Panc1 (cell line): ENCODE results near the gene CACNA2D3. TPM values are rescaled to one million over a fixed set of nuclear protein-coding genes. Genes with fewer than 3 reads are reported as not detected.

Experiments
- ATAC-seq: fragments of 200-7000 bp; cut with Tn5 transposase; 2 replicates; pipeline ENCODE4 v1.9.1; 2020; ENCODE audit warnings: mild to moderate bottlenecking, moderate library complexity
- BruUV-seq: library from RNA; stranded (reverse); fragments of 400-500 nt; replicated peaks from 2 replicates; lab custom pipeline; 2021; lab: Mats Ljungman, UMichigan
- CTCF ChIA-PET: fragments of 300-600 bp; sonication (Branson Sonifier 250); formaldehyde crosslinking; loops from one replicate; lab custom pipeline; 2022; ENCODE audit warnings: antibody characterized with exemption; lab: Charles Lee
- POLR2A ChIA-PET: fragments of 300-600 bp; sonication (Branson Sonifier 250); formaldehyde crosslinking; loops from one replicate; lab custom pipeline; 2022; ENCODE audit warnings: antibody characterized with exemption; lab: Charles Lee
- DNase-seq: peaks from one replicate; pipeline ENCODE4 v3.0.0-alpha.2; 2010; ENCODE audit warnings: low read depth, low spot score
- H3K27ac ChIP-seq: 2 replicates; pipeline ENCODE4 v1.5.1; 2011; ENCODE audit warnings: mild to moderate bottlenecking, low read length, inconsistent platforms
- H3K27me3 ChIP-seq: fragments of 200-500 bp; sonication (Bioruptor generic); 2 replicates; pipeline ENCODE4 v1.6.0; 2014; ENCODE audit warnings: low read length, inconsistent platforms; ENCODE audit not compliant: control insufficient read depth, insufficient read depth
- H3K36me3 ChIP-seq: fragments of 200-500 bp; sonication (Bioruptor generic); 2 replicates; pipeline ENCODE4 v1.5.1; 2014; ENCODE audit warnings: inconsistent platforms, mild to moderate bottlenecking, low read length, moderate library complexity; ENCODE audit not compliant: control insufficient read depth, insufficient read depth
- H3K4me1 ChIP-seq: 2 replicates; pipeline ENCODE4 v1.5.1; 2011; ENCODE audit warnings: inconsistent platforms, mild to moderate bottlenecking, low read length, moderate library complexity; ENCODE audit not compliant: control insufficient read depth, insufficient read depth
- H3K4me3 ChIP-seq, 2 experiments: 2 replicates each; pipeline ENCODE4 v1.5.1; 2011 to 2012; ENCODE audit warnings: low read depth in 2 of 2, low read length in 2 of 2, mild to moderate bottlenecking in 2 of 2, inconsistent platforms in 1 of 2, moderate library complexity in 1 of 2
- H3K9me3 ChIP-seq: fragments of 200-500 bp; sonication (Bioruptor generic); 2 replicates; pipeline ENCODE4 v1.5.1; 2014; ENCODE audit warnings: low read depth, mild to moderate bottlenecking, inconsistent platforms, low read length, moderate library complexity; ENCODE audit not compliant: control insufficient read depth, insufficient read depth
- CTCF ChIP-seq: fragments of 450-650 bp; IDR thresholded peaks from 2 replicates; pipeline ENCODE4 v1.5.1; 2017; ENCODE audit warnings: mild to moderate bottlenecking
- POLR2AphosphoS5 ChIP-seq: IDR thresholded peaks from 2 replicates; pipeline ENCODE4 v1.6.1; 2012; ENCODE audit warnings: mild to moderate bottlenecking, low read depth, low read length, moderate library complexity
- REST ChIP-seq, 2 experiments: IDR thresholded peaks; 2 replicates each; pipeline ENCODE4 v1.6.1; 2011 to 2012; ENCODE audit warnings: low read depth in 2 of 2, control low read depth in 1 of 2, low read length in 1 of 2, mild to moderate bottlenecking in 1 of 2, moderate library complexity in 1 of 2; ENCODE audit not compliant: insufficient read depth in 1 of 2
- SIN3A ChIP-seq: IDR thresholded peaks from 2 replicates; pipeline ENCODE4 v1.6.1; 2012; ENCODE audit warnings: low read depth, mild to moderate bottlenecking, low read length, moderate library complexity, borderline replicate concordance; ENCODE audit not compliant: insufficient read depth
- TCF7L2 ChIP-seq: IDR thresholded peaks from 2 replicates; pipeline ENCODE4 v1.6.1; 2011; ENCODE audit warnings: mild to moderate bottlenecking, low read depth, low read length, inconsistent platforms
- in situ Hi-C: cut with HindIII; loops from 2 replicates; pipeline ENCODE4 v1.10.0; 2016; ENCODE audit warnings: low sequenced_read_pairs, low pct_unique_long_range_greater_than_20kb
- intact Hi-C: fragments of 100-400 bp; cut with micrococcal nuclease; formaldehyde crosslinking; loops from one replicate; pipeline ENCODE4 v1.10.0; 2022; ENCODE audit not compliant: unreplicated experiment
- total RNA-seq: library from RNA; stranded (reverse); gene quantifications from one replicate; pipeline ENCODE4 v1.2.1, GENCODE V29; 2021; ENCODE audit not compliant: unreplicated experiment

The CACNA2D3 gene
- total RNA-seq, 1 experiment from 2014 or later: 0.41 TPM

GRCh38 chr3:54746722-54747121 lies 624.4 kb downstream of the CACNA2D3 start:
- H3K36me3 ChIP-seq: no peaks in the 10 kb centered on the region

DNA sequence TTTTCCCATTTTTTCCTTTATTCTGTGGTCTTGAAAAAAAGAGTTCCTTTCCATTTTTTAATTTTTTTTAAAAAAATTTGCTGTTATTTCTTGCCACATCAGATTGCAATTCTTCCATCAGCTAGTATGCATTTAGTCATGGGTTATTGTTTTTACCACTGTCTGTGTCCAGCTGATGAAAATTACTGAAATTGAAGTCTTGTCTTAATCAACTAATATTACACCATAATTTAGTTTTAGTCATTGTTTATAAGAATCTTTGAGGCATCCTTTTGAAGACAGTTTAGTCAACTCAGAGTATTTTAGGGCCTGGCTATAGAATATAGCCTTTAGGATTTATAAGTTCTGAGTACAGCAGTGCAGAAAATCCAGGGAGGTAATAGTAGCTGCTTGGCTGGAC lies 633.4 kb downstream of the CACNA2D3 start:
- no peaks in the 10 kb centered on the region for H3K27me3 ChIP-seq
- TF ChIP-seq POLR2AphosphoS5 (no peak), TCF7L2 (no peak), CTCF (no peak), SIN3A (no peak), REST (IDR thresholded peaks at IDR 0.05; ENCODE audit: insufficient read depth in 1 of 2, low read depth in 2 of 2, low read length in 1 of 2) (no peak)
- POLR2A ChIA-PET: no interaction called here
- H3K4me1 ChIP-seq: no peaks in the 10 kb centered on the region
- ATAC-seq (no peak), DNase-seq (no peak)
- no TSS peak for BruUV-seq
- no peak overlapping the region for H3K4me3 ChIP-seq
- H3K27ac ChIP-seq: no peak overlapping the region
- intact Hi-C loops (no loop called here), in situ Hi-C loops (no loop called here)
- H3K36me3 ChIP-seq: no peaks in the 10 kb centered on the region
- no peaks in the 10 kb centered on the region for H3K9me3 ChIP-seq
- CTCF ChIA-PET: no interaction called here

More at GRCh38 chr3:54746722-54747121, 624.4 kb downstream of the CACNA2D3 start:
- ChIA-PET POLR2A (no interaction called here), CTCF (no interaction called here)
- Histone ChIP-seq H3K9me3 (no peaks in the 10 kb centered on the region), H3K27ac (no peak overlapping the region), H3K4me3 (no peak overlapping the region), H3K27me3 (no peaks in the 10 kb centered on the region), H3K4me1 (no peaks in the 10 kb centered on the region)
- no TSS peak for BruUV-seq
- ATAC-seq: no peak
- intact Hi-C loops: no loop called here
- DNase-seq: no peak
- in situ Hi-C loops: no loop called here
- TF ChIP-seq CTCF: no peak
- TF ChIP-seq REST (IDR thresholded peaks at IDR 0.05; ENCODE audit: insufficient read depth in 1 of 2, low read depth in 2 of 2, low read length in 1 of 2): no peak
- TF ChIP-seq TCF7L2: no peak
- no peak for TF ChIP-seq SIN3A
- no peak for TF ChIP-seq POLR2AphosphoS5
